GM18867 (cell line): ENCODE data around the gene GTF2H1.
"Not testable (repeated sequence)": the region's sequence is repeated elsewhere in the genome, so short reads cannot be mapped to it uniquely, and the experiment has no call there.

Source experiments
- ATAC-seq: cut with Tn5 transposase; IDR thresholded peaks from one replicate; pipeline ENCODE4 v1.9.1; 2021; ENCODE audit warnings: mild to moderate bottlenecking, moderate library complexity; ENCODE audit not compliant: unreplicated experiment

GTF2H1 gene

DNA sequence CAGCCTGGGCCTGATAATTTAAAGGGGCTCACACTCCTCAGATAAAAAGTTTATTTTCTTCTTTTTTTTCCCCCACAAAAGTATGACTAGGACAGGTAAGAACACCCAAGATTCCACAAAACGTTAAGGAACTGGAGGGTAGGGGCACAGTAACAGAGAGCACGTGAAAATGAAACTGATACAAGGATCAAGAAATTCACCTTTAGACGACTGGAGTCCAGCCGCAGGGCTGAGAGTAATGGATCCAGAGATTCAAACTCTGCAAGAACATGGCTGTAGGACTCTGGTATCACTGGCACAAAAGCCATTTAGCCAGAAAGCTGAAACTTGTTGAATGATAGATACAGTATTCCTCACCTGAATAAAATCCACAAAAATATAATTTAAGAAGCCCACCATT, 4.8 kb upstream of the GTF2H1 start:
- no peak for ATAC-seq

DNA sequence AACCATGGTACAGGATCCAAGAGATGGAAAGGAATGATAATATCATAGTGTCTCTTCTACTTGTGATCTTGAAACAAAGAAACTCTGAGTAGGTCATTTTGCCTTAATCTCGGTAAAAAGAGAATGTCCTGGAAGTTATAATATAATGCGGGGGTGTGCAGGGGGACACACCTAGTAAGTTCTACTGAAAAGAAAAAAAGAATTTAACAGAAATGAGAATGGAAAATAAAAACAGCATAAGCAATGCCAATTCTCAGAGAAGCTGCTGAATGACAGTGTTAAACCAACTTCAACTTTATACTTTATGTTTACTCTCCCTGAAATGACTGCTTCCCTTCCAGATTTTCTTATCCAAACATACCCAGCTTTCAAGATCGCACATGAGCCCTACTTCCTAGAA, 2.5 kb upstream of the GTF2H1 start:
- ATAC-seq, result no peak

DNA sequence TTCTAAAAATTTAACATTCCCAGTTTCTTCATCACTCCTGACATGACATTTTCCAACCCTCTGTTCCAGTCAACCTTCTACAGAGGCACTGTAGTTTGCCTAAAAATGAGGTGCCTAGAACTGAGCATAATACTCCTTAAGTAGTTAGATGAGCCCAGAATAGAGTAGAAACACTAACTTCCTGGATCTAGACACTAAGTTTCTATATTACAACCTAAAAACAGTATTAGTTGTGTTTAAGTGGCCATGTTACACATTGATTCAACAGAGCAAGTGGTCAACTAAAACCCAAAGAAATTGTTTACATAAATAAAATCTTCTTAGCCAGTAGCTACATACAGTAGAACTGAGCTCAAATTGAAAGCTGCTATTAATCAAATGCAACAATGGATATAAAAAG, 1.8 kb upstream of the GTF2H1 start:
- ATAC-seq, result no peak

DNA sequence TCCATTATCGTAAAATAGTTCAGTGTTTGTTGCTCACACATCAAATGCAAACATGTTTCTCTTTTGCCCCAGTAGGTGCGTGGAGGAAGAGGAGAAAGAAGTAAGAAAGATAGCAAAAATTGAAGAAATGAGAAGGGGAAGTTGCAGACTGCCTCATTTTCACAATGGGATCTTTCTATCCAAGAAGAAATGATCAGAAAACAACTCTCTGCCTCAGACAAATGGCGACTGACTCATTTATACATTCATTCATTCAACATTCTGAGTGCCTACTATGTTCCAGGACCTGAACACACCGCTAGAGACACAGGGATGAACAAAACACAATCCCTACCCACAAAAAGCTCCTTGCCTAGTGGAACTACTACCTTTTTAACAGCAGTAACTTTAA, 794 bp upstream of the GTF2H1 start:
- peak; percentile 9 for ATAC-seq

DNA sequence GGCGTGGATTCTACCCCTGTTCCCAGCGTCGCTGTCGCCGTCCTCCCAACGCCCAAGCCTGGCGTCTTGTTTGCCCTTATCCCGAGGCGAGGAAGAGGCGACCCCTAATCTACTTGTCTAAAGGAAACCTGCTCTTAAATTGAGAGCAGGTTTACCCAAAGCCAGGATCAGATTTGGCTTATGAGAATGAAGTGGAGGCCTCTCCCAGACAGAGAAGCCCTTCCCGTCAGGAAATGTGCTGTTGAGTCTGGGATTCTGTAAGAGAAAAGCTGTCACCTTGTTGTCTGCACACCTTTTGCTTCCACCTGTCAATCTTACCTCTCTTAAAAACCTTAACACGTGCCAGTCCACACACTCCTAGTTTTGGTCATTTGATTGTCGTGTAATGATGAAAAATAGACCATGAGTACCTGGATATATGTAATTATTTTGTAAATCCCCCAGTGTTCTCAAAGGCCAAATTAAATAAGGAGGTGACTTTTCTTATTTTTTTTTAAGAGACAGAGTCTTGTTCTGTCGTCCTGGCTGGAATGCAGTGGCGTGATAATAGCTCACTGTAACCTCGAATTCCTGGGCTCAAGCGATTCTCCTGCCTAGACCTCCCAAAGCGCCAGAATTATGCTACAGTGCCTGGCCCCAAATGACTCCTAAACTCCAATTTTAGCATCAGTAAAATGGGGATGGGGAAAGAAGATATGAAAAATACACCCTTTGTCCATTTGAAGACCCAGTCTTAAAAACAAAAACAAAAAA, 627 bp downstream of the GTF2H1 start:
- ATAC-seq, result no peak

DNA sequence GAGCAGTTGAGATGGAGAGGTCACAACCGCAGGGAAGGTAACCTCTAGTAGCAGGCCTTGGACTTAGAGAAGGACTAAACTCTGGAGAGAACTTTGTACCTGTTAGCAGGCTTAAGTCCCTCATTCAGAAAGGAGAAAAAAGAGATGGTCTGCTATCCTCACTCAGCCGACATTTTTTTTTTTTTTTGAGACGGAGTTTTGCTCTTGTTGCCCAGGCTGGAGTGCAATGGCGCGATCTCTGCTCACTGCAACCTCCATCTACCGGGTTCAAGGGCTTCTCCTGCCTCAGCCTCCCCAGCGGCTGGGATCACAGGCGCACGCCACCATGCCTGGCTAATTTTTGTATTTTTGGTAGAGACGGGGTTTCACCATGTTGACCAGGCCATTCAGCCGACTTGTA, 1.5 kb downstream of the GTF2H1 start:
- ATAC-seq, result not testable (repeated sequence)

DNA sequence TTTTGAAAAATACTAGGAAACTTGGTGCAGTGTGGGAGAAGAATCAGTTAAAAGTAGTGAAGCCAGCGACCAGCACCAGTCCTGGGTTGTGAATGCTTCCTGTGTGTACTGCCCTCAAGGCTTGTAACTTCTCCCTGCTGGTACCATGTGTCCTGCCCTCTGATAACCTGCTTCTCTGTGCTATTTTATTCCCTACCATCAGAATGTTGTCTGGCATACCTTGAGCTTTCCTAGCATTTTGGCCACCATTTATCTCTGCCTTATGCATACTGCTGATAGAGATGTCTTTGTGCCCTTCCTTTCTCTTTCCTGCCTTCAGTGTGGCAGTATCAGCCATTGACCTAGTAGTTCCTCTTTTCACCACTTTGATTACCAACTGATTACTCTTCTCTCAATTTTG, 2.0 kb downstream of the GTF2H1 start:
- ATAC-seq, result no peak

DNA sequence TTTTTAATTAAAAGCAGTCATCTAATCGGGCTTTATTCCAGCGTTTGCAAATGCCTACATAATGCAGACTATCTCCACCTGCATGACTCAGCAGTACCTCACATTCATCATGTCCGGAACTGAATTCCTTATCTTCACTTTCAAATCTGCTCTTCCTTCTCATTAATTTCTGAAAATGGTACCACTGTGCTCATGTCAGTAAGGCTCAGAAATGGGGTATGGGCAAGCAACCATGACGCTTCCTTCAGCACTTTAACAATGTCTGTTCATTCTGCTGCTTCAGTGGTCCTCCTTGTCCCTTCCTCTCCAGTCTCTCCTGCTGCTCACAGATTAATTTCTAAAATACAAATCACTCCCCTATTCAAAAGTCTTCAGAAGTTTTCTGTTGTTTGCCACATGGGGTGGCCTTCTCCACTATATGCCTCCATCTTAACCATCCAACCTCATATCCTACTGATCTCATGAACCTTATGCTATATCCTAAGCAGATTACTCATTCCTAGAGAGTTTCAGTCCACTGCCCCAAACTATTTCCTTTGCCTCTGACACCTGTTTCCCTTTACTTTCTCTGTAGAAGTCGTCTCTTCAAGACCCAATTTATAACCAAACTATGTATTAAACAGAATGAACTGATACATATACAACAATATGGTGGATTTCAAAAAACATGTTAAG, 7.0 kb downstream of the GTF2H1 start:
- peak; percentile 44 for ATAC-seq

DNA sequence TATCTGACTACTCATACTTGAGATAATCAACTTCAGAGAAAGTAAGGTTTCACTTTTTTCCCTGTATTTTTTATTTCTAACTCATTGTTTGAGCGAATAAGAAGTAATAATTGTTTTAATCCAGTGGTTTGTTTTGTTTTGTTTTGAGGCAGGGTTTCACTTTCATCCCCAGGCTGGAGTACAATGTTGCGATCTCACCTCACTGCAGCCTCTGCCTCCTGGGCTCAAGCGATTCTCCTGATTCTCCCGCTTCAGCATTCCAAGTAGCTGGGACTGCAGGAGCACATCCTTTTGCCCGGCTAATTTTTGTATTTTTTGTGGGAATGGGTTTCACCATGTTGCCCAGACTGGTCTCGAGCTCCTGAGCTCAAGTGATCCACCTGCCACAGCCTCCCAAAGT, 8.6 kb downstream of the GTF2H1 start:
- ATAC-seq, result no peak

DNA sequence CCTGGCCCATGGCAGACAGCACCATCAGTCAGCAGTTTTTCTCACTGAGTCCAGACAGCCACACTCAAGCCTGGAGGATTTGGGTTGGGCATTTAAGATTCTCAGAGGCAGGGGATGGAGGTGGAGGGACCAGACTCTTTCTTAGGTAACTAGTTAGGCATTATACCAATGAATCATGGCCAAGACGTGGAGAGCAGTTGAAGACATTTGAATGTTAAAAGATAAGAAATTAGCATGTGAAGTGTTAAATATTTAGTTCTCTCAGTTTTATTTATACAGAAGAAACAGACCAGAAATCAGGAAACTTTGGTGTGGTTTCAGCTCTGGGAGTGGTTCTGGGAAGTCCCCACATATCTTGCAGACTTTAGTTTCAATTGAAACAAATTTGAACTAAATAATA, 9.9 kb downstream of the GTF2H1 start:
- no peak for ATAC-seq

DNA sequence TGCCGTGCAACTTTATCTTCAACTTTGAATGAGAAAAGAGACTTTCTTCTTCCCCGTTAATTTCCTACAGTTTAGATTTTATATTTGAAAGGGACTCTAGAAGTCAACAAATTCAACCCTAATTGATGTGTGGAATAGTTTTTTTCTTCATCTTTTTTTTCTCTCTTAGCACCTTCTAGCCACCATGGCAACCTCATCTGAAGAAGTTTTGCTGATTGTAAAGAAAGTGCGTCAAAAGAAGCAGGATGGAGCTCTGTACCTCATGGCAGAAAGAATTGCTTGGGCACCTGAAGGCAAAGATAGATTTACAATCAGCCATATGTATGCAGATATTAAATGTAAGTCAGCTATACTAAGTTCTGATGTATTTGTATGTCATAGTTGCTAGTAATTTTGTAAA, 10.5 kb downstream of the GTF2H1 start:
- no peak for ATAC-seq

DNA sequence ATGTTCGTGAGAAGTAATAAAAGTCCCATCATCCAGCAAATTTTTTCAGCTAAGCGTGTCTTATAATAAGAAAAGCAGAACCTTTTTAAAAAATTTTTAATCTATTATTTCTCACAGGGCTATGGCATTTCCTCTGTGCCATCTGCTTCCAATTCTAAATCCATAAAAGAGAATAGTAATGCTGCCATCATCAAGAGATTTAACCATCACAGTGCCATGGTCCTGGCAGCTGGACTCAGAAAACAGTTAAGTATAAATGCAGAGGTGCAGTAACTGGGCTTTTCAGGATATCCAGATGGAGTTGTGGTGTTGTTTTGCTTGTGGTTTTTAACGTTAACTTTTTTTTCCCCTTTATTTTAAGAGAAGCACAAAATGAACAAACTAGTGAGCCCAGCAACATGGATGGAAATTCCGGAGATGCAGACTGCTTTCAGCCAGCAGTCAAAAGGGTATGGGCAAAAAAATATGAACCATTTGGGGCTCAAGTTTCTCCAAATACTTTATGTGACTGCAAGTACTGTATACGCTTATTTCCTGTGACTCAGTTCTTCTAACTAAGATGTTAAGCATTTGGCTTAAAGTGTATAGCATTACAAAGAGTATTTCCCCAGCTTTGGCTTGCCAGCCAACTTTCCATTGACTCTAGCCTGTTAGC, 25.2 kb downstream of the GTF2H1 start:
- ATAC-seq, result no peak

DNA sequence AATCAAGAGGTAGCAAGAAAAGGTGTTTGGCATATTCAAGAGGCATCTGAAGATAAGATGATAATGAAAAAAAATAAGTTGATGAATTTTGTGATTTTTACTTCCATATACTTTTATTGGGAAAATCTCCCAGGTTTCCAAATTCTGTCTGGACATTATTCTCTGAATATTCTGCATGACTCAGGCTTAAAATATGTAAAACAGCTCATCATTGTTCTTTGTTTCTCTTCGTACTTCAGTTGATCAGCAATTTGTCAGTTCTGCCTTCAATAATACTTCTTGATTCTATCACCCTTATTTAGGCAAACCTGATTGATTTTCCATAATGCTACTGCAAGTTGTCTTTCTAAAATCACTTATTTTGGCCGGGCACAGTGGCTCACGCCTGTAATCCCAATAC, 30.2 kb downstream of the GTF2H1 start:
- no peak for ATAC-seq

DNA sequence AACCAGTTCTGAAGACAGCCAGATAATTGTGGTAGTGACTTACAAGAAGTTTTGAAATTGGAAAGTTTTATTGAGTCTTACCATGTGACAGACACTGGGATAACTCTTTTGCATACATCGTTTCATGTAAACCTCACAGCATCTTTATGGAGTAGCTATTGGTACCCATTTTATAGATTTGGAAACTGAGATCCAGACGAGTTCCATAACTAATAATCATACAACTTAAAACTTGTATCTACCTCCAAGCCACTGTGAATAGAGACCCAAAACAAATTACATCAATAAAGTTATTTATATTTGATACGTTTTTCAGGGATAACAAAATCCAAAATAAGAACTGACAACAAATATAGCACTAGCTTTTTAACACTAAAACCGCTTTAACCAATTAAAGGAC, 36.3 kb downstream of the GTF2H1 start:
- no peak for ATAC-seq

DNA sequence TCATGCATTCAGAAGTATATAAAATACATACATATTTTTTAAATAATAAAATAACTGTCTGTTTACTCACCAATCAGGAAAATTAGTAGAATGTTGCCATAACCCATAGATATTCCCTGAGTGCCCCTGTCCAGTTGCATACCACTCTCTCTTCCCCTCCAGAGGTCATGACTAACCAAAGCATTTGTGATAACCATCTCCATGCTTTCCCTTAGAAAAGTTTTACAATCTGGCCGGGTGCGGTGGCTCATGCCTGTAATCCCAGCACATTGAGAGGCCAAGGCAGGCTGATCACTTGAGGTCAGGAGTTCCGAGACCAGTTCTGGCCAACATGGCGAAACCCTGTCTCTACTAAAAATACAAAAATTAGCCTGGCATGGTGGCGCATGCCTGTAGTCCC, 38.8 kb downstream of the GTF2H1 start:
- no peak for ATAC-seq

DNA sequence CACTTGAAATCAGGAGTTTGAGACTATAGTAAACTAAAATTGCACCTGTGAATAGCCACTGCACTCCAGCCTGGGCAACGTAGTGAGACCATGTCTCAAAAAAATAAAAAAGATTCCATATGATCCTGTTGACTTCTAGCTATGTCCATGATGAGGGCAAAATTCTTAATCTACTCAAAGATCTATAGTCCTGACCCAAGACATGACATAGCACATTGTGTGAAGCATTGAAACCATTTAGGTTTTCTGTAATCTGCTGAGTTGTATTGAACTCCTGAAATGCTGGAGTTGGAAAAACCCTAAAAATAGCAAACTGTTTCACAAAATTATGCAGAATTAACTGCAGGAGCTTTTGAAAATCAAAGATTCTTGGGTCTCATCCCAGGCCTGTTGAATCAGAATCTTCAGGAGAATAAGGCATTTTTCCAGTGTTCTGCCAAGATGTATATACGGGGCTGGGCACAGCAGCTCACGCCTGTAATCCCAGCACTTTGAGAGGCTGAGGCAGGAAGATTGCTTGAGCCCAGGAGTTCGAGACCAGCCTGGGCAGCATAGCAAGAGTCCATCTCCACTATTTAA, 42.2 kb downstream of the GTF2H1 start:
- no peak for ATAC-seq

DNA sequence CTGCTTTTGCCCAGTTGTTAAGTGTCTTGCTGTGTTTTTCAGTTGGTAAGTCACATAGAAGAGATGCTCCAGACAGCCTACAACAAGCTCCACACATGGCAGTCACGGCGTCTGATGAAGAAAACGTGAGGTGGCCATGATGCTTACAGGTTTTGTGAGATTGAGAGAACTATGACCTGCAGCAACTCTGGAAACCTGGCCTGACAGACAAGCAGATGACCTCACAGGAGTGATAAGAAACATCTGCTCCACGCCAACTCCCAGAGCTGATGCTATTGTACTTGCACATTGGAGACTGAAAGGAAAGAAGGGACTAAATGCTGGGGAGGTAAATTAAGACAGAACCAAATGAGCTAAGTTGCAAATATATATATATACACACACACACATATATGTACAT, 43.4 kb downstream of the GTF2H1 start:
- no peak for ATAC-seq

DNA sequence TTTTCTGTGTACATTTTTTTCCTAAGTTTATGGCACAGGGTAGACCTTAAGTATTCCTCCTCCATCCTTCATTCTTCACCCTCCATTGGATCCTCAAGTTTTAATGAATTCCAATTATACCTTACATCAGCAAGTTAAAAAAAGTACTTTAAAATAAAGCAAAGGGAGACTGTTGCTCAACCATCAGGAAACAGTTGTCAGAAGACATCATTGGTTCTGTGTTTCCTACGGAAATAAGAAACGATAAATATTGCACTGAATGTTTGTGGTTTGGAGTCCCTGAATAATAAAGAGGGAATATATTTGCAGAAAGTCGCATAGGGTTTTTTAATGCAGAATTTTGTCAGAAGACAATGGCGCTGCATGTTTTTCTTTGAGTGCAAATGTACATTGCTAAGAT, 43.9 kb downstream of the GTF2H1 start:
- ATAC-seq, result no peak

DNA sequence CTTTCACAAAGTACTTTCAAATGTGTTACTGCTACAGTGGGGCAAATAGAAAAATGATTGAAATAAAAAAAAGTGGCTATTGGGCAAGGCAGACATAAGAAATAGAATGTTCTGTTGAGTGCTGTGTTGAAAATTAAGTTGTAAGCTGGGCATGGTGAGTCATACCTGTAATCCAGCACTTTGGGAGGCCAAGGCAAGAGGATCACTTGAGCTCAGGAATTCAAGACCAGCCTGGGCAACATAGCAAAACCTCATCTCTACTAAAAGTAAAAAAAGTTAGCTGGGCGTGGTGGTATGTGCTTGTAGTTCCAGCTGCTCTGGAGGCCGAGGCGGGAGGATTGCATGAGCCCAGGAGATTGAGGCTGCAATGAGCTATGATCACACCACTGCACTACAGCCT, 45.1 kb downstream of the GTF2H1 start:
- ATAC-seq, result no peak

DNA sequence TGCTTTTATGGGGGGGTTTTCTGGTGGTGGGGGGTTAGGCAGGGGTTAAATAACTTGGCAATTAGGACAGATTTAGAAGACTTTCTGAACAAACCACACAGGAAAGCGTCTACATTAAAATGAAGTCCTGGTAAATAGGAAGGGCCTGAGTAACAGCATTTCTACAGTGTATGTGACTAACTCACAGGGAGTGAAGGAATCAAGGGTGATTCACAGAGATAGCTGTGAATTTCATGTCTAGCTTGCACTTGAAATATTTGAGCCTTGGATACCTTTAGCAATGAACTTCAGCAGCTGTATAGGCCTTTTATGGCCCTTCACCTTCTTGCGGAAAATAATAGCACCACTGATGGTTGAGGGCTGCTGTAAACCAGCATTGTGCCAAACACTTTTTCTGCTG, 45.9 kb downstream of the GTF2H1 start:
- no peak for ATAC-seq

DNA sequence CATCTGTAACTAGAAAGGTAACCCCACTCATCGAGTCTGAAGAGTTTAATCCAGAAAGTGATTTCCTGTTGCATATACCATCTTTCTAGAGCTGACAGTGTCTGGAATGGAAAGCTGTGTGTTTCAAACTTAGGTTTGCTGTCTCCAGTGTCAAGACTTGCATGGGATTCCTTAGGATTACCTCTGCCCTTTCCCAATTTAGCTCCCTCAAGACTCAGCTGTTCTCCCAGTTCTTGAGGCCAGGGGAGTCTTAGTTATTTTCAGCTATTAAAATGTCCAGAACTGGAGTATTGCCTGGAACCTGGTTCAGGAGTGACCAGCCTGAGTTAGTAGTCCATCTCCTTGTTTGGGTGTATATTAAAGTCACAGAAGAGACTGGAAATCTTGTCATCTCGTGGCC, 47.0 kb downstream of the GTF2H1 start:
- no peak for ATAC-seq

DNA sequence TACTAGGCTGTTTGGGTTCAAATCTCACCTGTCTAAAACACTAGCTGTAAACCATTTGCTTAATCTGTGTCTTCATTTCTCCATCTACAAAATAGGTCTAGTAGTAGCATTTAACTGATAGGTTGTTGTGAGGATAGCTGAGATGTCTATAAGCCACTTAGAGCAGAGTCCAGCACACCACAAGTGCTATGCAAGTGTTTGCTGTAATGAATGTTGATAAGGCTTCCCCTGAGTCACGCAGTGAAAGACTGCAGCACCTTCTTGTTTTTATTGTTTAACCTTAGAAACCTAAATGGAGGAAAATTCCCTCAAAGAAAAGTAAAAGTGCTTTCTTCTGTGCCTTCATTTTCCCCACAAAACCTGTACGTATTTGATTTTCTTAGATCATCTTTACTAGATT, 48.9 kb downstream of the GTF2H1 start:
- ATAC-seq, result no peak
